GM12892 (cell line): ENCODE measurements around the gene LYVE1.

ENCODE experiments used
- DNase-seq: peaks from one replicate; pipeline ENCODE4 v3.0.0; 2011; ENCODE audit not compliant: insufficient read length
- FAIRE-seq: peaks from 2 replicates; lab custom pipeline; 2011; peaks lifted over from hg19 to GRCh38; lab: Jason Lieb, UNC
- POLR2A ChIP-seq: IDR thresholded peaks from 2 replicates; pipeline ENCODE4 v1.6.1; 2011; ENCODE audit warnings: low read depth, low read length, control low read depth
- POLR2AphosphoS5 ChIP-seq: IDR thresholded peaks from 2 replicates; pipeline ENCODE4 v1.6.1; 2011; ENCODE audit warnings: low read depth, low read length, control low read depth
- TAF1 ChIP-seq: IDR thresholded peaks from 2 replicates; pipeline ENCODE4 v1.6.1; 2011; ENCODE audit warnings: low read depth, mild to moderate bottlenecking, control low read depth, low read length, borderline replicate concordance

LYVE1 gene

DNA sequence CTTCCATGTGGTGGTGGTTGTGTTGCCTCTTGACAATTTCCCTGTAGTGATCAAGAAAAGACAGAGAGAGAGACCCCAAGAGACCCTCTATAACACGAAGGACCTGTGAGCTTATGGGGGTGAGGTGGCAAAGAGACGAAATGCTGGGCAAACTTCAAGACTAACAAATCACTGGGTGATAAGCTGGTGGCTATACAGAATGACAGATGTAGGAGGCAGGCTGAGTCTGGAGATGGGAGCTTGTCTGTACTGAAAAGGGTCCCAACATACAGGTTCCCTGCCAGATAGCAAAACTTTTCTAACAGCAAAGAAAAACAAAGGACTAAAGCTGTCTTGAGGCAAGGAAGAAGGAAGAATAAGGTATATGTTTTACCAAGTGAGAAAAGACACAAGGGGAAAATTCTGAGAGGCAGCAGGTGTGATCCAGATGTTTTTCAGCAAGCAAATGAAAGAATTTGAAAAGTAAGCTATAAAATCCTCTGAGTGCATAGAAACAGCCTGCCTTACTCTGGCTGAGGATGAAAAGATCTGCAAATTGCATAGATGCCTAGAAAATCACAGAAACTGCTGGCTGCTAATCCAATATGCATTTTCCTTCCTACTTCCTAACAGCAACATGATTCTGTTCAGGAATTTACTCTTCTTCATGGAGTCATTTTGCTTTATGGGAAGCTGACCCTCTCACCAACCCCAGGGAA is 21.9 kb upstream of the LYVE1 start:
- FAIRE-seq, result no peak
- no peak for DNase-seq
- no peak for TF ChIP-seq POLR2A
- no peak for TF ChIP-seq TAF1
- TF ChIP-seq POLR2AphosphoS5, result no peak

- TF ChIP-seq POLR2AphosphoS5 (no peak), POLR2A (no peak), TAF1 (no peak)
- DNase-seq, result no peak
- no peak for FAIRE-seq
These were observed 20.4 kb upstream of the LYVE1 start for GRCh38 chr11:10588904-10589303.

- no peak for TF ChIP-seq POLR2AphosphoS5
- TF ChIP-seq TAF1, result no peak
- no peak for TF ChIP-seq POLR2A
- no peak for DNase-seq
- no peak for FAIRE-seq
These were observed 19.5 kb upstream of the LYVE1 start for GRCh38 chr11:10587995-10588394.

DNA sequence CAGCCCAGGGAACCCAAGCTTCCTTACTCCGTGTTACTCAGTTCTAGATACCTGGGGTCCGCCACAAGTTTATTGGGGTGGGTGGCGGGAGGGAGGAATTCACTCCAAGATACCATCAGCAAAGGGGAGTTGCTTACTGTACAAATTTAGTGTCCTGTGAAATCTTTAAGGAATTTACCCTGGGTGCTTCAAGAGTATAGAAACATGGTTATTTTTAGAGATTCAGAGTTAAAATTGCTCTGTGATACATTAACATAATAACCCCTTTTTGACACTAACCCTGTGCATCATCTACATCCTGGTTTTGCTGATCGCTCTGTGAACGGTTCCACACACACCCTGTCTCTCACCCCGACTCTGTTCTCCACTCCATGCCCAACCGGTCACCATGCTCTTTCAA is 18.9 kb upstream of the LYVE1 start:
- TF ChIP-seq POLR2AphosphoS5, result no peak
- TF ChIP-seq TAF1, result no peak
- no peak for TF ChIP-seq POLR2A
- FAIRE-seq (no peak), DNase-seq (no peak)

DNA sequence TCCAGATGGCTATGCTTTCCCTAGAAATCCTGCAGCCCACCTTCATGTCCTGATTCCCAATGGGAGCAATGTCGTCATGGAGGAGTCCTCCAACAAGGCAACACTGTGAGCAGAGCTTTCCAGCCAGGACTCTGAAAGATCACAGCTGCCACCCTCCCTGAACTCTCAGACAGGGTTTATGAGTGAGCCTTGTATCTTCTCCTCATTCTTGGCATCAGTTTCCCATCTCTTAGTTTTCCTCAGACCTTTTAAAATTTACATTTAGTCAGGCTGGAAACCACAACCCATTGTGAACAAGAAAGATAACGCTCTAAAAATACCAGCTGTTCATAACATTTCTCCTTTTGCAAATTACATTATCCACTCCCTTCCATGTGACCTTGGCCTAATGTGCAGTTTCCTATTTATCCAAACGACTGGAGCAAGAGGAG is 15.6 kb upstream of the LYVE1 start:
- TF ChIP-seq POLR2AphosphoS5, result no peak
- no peak for TF ChIP-seq TAF1
- no peak for TF ChIP-seq POLR2A
- no peak for DNase-seq
- no peak for FAIRE-seq

- FAIRE-seq (no peak), DNase-seq (no peak)
- TF ChIP-seq POLR2A, result no peak
- TF ChIP-seq POLR2AphosphoS5, result no peak
- no peak for TF ChIP-seq TAF1
These were observed 13.1 kb upstream of the LYVE1 start for GRCh38 chr11:10581481-10582019.

GRCh38 chr11:10580623-10581022 is 12.2 kb upstream of the LYVE1 start:
- TF ChIP-seq POLR2A, result no peak
- TF ChIP-seq TAF1, result no peak
- TF ChIP-seq POLR2AphosphoS5, result no peak
- FAIRE-seq, result no peak
- no peak for DNase-seq

- DNase-seq, result no peak
- no peak for FAIRE-seq
- TF ChIP-seq POLR2AphosphoS5 (no peak), TAF1 (no peak), POLR2A (no peak)
These were observed 11.2 kb upstream of the LYVE1 start for GRCh38 chr11:10579700-10580099.

GRCh38 chr11:10576035-10576398 is 7.6 kb upstream of the LYVE1 start:
- no peak for DNase-seq
- FAIRE-seq, result no peak
- no peak for TF ChIP-seq TAF1
- TF ChIP-seq POLR2AphosphoS5, result no peak
- no peak for TF ChIP-seq POLR2A

DNA sequence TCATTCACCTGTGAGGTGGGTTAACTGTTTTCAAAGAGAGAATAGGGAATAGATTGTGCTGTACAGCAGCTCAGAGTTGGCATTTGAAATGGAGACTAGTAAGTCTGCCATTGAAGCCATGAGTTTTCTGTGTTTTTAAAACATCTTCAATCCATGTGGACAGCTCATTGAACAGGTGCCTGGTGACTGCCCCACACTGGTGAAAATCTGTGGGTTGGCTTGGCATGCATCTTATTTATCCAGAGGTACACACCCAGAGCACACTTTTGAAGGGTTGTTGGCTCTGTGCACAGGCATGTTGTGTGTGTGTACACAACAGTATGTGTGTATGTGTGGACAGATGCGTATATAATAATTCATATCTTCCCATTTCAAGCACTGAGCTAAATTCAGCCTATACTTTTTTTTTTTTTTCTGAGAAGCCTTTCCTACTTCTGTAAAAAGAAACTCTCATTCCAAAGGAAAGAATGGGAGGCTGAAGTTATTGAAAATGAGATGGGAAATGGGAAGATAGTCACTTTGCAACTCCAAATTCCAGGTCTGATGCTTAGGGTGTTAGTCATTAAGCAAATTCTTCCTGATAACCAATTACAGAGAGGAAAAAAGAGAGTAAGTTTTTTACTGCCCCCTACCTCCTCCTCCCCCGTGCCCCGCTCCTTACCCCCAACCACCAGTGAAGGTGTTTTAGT is 7.0 kb upstream of the LYVE1 start:
- FAIRE-seq, result no peak
- no peak for TF ChIP-seq POLR2AphosphoS5
- TF ChIP-seq TAF1, result no peak
- TF ChIP-seq POLR2A, result no peak
- no peak for DNase-seq

DNA sequence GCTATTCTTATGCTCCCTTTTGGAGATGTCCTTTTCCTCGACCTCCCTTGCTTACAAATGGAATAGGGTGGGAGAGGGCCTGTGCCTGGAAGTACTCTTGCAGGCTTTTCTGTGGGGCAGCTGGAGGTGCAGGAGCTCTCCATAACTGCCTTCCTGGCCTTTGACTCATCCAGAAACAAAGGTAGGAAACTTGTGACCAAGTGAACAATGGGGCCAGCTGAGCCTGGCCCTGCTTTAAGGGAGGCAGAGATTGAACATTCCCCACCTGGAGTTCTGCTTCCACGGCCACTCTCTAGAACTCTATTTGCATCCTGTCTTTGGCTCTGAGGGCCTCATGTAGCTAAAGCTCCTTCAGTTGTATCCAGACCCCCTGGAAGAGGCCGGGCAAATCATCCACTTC is 5.1 kb upstream of the LYVE1 start:
- TF ChIP-seq POLR2AphosphoS5 (no peak), POLR2A (no peak), TAF1 (no peak)
- DNase-seq (no peak), FAIRE-seq (no peak)

DNA sequence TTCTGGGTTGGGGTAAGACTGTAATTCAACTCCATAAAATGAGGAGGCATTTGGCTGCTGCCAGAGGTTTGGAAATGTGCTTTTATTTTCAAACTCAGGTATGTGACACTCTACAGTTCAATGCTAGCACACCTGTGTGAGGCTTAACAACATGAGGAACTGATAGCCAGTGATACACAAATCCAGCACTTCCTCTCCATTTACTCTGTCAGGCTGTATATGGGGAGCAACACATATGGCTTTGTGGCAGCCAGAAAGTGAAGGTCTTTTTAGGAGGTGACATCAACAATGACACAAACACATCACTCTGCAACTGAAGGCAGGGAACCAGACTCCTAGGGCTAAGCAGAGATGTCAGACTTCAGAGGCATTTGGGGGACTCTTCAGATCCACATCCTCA is 4.6 kb upstream of the LYVE1 start:
- TF ChIP-seq POLR2AphosphoS5 (no peak), POLR2A (no peak), TAF1 (no peak)
- FAIRE-seq (no peak), DNase-seq (no peak)
